HG03469 (cell line): ENCODE data around the gene PPP4C.

ENCODE experiments used
- ATAC-seq: cut with Tn5 transposase; IDR thresholded peaks from one replicate; pipeline ENCODE4 v1.9.1; 2021; ENCODE audit warnings: mild to moderate bottlenecking, moderate library complexity, moderate number of reproducible peaks; ENCODE audit not compliant: unreplicated experiment

The PPP4C gene

GRCh38 chr16:30054959-30055553 lies 20.7 kb upstream of the PPP4C start:
- no peak for ATAC-seq

DNA sequence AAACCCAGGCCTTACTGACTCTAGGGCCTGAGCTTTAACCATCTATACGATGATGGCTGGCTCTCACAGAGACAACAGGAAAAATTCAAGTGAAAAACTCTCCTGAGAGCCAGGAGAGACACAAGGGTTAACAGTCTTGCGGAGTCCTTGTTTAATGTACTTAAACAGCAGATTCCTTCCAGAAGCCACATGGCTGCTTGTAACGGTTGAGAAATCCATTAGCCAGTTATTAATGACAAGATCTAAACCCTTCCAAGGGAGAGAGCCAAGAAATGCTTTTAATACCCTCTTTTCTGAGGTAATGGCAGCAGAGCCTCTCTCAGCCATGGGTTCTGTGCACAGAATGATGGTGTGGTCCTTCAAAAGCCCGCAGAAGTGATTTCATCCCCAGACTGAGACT lies 15.4 kb upstream of the PPP4C start:
- ATAC-seq: no peak

DNA sequence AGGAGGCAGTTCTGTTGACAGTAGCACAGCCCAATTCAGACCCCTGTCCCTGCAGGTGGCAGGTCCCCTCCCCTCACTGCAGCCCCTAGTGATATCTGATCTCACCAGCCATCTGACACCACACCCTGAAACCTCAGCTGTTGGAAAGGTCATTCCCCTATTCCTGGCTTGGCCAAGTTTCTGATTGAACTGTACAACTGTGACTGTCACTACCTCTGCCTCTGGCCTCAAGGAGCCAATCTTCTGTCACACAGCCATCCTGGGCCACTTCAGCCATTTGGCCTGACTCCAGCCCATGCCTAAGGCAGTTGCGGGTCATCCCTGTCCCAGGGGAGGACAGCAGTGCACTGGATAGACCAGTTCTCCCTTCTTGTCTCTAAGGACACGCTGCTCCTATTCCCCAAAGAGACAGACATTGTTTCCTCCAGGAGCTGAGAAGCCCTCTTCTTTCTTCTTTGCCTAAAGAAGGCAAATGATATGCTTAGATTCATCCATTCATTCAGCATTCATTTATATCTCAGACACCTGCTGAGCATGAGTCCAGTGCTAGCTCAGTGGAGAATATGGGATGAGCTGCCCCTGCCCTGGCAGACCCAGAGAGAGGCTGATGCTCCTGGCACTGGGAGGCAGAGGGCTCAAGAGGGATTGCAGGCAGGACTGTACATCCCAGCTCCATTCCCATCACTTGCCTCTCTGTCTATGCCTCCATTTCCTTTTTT lies 14.8 kb upstream of the PPP4C start:
- ATAC-seq: no peak

- no peak for ATAC-seq
Measured at GRCh38 chr16:30063278-30063892, 12.4 kb upstream of the PPP4C start.

DNA sequence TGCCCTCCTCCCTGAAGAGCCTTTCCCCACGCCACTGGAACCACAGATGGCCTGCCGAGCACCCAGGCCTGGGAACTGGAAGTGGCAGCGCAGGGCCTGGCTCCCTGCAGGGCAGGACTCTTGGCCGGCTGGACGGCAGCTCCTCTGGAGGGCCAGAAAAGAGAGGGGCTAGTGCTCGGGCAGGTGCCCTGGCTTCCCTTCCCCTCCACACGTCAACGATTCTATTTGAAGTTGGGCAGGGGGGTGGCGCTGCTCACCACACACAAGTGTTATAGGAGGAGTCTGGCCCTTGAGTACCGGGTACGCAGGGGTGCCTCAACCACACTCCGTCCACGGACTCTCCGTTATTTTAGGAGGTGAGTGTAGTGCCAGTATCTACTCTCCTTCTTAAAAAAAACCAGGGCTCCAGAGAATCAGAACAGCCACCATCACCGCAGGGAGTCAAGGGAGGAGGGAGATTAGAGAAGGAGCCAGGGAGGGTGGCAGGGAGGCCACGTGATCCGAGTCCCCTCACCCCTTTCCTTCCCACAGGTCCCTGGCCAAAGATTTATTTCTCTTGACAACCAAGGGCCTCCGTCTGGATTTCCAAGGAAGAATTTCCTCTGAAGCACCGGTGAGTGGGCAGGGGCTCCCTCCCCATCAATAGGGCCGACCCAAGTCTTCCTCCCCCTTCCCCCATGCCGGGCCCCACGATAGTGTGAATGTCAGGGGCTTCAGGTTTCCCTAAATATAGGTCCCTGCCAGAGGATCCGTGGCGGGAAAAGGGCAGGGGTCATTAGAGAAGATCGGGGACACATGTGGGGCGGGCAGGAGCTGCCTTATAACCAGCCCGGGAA lies 11.7 kb upstream of the PPP4C start:
- no peak for ATAC-seq

GRCh38 chr16:30064729-30065101 lies 11.1 kb upstream of the PPP4C start:
- ATAC-seq: no peak

GRCh38 chr16:30065102-30065942 lies 10.5 kb upstream of the PPP4C start, which contains the start of gene ALDOA:
ALDOA (plus strand) TSS chr16:30065760; CDS start chr16:30066898, 1,138 bp downstream.
- ATAC-seq: peak; percentile 62

- ATAC-seq: no peak
Measured at GRCh38 chr16:30065943-30066760, 9.6 kb upstream of the PPP4C start.

GRCh38 chr16:30066761-30067583 lies 8.8 kb upstream of the PPP4C start:
- no peak for ATAC-seq

GRCh38 chr16:30067584-30067916 lies 8.2 kb upstream of the PPP4C start:
- no peak for ATAC-seq

- no peak for ATAC-seq
Measured at GRCh38 chr16:30068333-30068732, 7.5 kb upstream of the PPP4C start.

DNA sequence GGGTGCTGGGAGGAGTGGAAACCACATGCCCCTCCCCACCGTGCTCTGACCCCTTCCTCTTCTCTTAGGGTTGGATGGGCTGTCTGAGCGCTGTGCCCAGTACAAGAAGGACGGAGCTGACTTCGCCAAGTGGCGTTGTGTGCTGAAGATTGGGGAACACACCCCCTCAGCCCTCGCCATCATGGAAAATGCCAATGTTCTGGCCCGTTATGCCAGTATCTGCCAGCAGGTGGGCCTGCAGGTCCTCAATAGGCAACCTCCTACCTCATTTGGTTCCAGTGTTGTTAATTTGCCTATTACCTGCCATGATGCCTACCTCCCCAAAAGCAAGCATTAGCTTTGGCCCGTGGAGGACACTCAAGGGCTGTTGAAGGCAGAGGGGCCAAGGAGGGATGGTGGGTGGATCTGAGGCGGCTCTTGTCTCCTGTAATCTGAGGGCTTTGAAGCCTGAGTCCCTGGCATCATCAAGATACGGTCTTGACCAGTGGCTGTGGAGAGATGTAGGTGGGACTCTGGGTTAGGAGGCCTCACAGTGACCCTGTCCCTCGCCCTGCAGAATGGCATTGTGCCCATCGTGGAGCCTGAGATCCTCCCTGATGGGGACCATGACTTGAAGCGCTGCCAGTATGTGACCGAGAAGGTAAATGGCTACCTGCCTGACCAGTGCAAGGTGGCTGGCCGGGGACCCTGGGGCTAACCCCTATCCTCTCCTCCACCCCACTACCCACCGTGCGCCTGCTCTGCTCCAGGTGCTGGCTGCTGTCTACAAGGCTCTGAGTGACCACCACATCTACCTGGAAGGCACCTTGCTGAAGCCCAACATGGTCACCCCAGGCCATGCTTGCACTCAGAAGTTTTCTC lies 6.8 kb upstream of the PPP4C start:
- ATAC-seq: no peak

DNA sequence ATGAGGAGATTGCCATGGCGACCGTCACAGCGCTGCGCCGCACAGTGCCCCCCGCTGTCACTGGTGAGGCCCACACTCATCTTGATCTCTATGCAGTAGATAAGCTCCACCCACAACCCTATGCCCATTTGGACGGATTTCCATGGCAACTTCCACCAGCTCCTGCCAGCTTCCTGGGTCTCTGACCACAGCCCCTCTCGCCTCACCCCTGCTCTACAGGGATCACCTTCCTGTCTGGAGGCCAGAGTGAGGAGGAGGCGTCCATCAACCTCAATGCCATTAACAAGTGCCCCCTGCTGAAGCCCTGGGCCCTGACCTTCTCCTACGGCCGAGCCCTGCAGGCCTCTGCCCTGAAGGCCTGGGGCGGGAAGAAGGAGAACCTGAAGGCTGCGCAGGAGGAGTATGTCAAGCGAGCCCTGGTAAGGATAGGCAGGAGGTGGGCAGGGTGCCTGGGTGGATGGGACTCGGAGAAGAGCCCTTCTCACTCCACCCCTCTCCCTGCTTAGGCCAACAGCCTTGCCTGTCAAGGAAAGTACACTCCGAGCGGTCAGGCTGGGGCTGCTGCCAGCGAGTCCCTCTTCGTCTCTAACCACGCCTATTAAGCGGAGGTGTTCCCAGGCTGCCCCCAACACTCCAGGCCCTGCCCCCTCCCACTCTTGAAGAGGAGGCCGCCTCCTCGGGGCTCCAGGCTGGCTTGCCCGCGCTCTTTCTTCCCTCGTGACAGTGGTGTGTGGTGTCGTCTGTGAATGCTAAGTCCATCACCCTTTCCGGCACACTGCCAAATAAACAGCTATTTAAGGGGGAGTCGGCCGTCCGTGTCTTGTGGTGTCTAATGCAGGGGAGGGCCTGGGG lies 6.0 kb upstream of the PPP4C start:
- no peak for ATAC-seq

DNA sequence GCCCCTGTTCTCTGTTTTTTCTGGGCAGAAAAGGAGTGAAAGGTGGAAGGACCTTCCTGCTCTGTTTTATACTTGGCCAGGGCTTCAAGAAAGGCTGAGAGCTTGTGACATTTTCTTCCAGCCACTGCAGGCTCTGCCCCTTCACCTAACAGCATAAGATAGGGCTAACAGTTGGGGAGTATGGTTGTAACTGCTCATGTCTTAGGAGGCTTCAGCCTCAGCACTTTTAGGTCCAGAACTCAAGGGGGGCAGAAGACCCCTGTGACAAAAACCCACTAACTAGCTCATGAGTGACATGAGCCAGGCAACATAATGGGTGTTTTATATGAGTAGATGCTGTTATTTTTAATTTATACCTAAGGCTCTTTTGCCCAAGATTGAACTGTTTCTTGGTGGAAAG lies 5.3 kb upstream of the PPP4C start:
- no peak for ATAC-seq

- peak; percentile 9 for ATAC-seq
Measured at GRCh38 chr16:30076276-30076791, 540 bp downstream of the PPP4C start.

GRCh38 chr16:30077656-30078055 lies 1.9 kb downstream of the PPP4C start:
- no peak for ATAC-seq

- ATAC-seq: no peak
Measured at GRCh38 chr16:30078744-30079143, 3.0 kb downstream of the PPP4C start.
